ENCODE results near the gene CDH23. TPM values are rescaled to one million over a fixed set of nuclear protein-coding genes. Genes with fewer than 3 reads are reported as not detected.

The CDH23 gene
- total and polyA plus RNA-seq, 2 of the 8 experiments (the other 6 are each of a cell fraction or from before 2014, with no cell fraction given) = 1.9 to 4.9 TPM

DNA sequence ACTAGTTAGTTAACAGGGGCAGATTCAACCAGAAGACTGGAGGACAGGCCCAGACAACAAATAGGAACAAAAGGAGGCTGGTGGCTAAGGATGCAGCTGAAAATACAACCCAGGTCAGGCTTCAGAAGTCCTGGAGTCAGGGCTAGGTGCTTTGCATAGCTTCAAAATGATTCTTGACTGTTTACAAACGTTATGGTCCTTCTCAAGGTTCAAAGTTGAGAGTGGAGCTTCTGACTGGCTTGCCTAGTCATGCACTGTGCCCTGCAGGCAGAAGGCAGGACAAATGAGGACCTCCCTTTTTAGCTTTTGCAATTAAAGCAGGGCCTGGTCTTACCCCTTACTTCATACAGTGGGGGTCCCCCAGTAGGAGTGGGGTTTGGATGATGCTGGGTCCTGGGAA, 4.4 kb upstream of the CDH23 start:
- Histone ChIP-seq H3K23ac (ENCODE audit: insufficient read length) (no peak overlapping the region), H2BK20ac (ENCODE audit: low read length) (no peak overlapping the region), H3K79me1 (ENCODE audit: low read depth, low read length) (no peaks in the 10 kb centered on the region), H3K4me1 (replicated peaks in 1 of 4; ENCODE audit: control insufficient read depth in 3 of 4, insufficient read depth in 4 of 4, low read length in 3 of 4) (peaks cover 0 to 3% (median 2%) of the 10 kb centered on the region in 4 experiments; a peak in 4 of 7 replicates), H4K8ac (ENCODE audit: extremely low read depth, insufficient read depth, low read length) (no peak overlapping the region), H3K56ac (replicated peaks; ENCODE audit: insufficient read length, low read depth, low read length) (no peak overlapping the region), H3K27ac (ENCODE audit: low read depth, low read length) (no peak overlapping the region), H4K20me1 (replicated peaks in 1 of 2; ENCODE audit: control insufficient read depth in 1 of 2, insufficient read depth in 2 of 2, low read length in 2 of 2) (no peaks in the 10 kb centered on the region), H2BK12ac (ENCODE audit: low read depth, low read length) (no peak overlapping the region), H3K4me2 (ENCODE audit: insufficient read depth in 1 of 2, low read depth in 2 of 2, low read length in 2 of 2) (no peak overlapping the region), H3K4me3 (ENCODE audit: extremely low read depth in 1 of 4, insufficient read depth in 2 of 4, low read depth in 3 of 4, low read length in 4 of 4) (no peak overlapping the region), H2AFZ (ENCODE audit: low read length) (no peak overlapping the region), H2BK120ac (replicated peaks; ENCODE audit: low read depth, low read length) (no peak overlapping the region), H2BK5ac (ENCODE audit: low read depth, low read length) (no peak overlapping the region), H3K14ac (ENCODE audit: insufficient read length) (no peak overlapping the region), H3K36me3 (ENCODE audit: control insufficient read depth in 2 of 4, insufficient read depth in 4 of 4, low read length in 3 of 4) (no peaks in the 10 kb centered on the region), H3K79me2 (ENCODE audit: control insufficient read depth in 1 of 2, insufficient read depth in 2 of 2, low read length in 2 of 2) (no peaks in the 10 kb centered on the region), H4K91ac (replicated peaks; ENCODE audit: insufficient read length, low read length) (no peak overlapping the region), H3K18ac (ENCODE audit: extremely low read depth, low read length) (no peak overlapping the region), H3K27me3 (replicated peaks in 1 of 4; ENCODE audit: control insufficient read depth in 3 of 4, extremely low read depth in 1 of 4, insufficient read depth in 3 of 4, low read length in 3 of 4) (peaks cover 0 to 22% (median 12%) of the 10 kb centered on the region in 4 experiments; a peak in 5 of 7 replicates), H2AK5ac (ENCODE audit: low read depth, low read length) (no peak overlapping the region), H3K23me2 (ENCODE audit: low read depth, low read length) (peaks cover 5% of the 10 kb centered on the region; the same call in 1 of the 2 replicates), H3K4ac (replicated peaks; ENCODE audit: insufficient read length, low read depth, low read length) (no peak overlapping the region), H2BK15ac (ENCODE audit: low read length) (no peak overlapping the region), H3K9ac (replicated peaks in 1 of 4; ENCODE audit: extremely low read depth in 1 of 4, low read depth in 3 of 4, low read length in 3 of 4) (no peak overlapping the region), H4K5ac (ENCODE audit: insufficient read length, low read depth, low read length) (no peak overlapping the region), H3K9me3 (ENCODE audit: insufficient read depth in 2 of 2, low read depth in 1 of 2, low read length in 1 of 2) (no peaks in the 10 kb centered on the region)
- 62% methylated on average over 1 of the region's 1 CpG; no CpG with 5 or more reads in 1 of the 2 experiments for WGBS, 2 experiments (ENCODE audit: extremely low coverage in 1 of 2, insufficient coverage in 1 of 2, insufficient read length in 1 of 2, insufficient replicate concordance in 2 of 2, low coverage in 1 of 2, low lambda C conversion rate in 2 of 2, missing lambda C conversion rate in 1 of 2)
- ChIA-PET CTCF (ENCODE audit: partially characterized antibody) (interaction anchor here (0.7 to 2.6 kb wide), 13 partner anchors 9 to 316 kb away, joined by 3 to 13 read pairs (median 4); no protein-coding TSS in a partner anchor), POLR2A (ENCODE audit: partially characterized antibody) (interaction anchor here (1.1 kb wide), 1 partner anchor 11 kb away, joined by 3 read pairs; no protein-coding TSS in a partner anchor)
- TF ChIP-seq CBX5 (IDR thresholded peaks at IDR 0.05; ENCODE audit: low read depth, low read length) (no peak), FOSL1 (IDR thresholded peaks at IDR 0.05; ENCODE audit: insufficient read depth, low read depth, low read length) (no peak), GABPA (IDR thresholded peaks at IDR 0.05; ENCODE audit: borderline replicate concordance, insufficient read depth, low read length) (no peak), TAF7 (optimal IDR thresholded peaks at IDR 0.05; ENCODE audit: borderline replicate concordance, low read depth, low read length) (no peak), TBP (IDR thresholded peaks at IDR 0.05; ENCODE audit: low read depth, low read length) (no peak), PHF8 (conservative IDR thresholded peaks at IDR 0.05; ENCODE audit: low read depth, low read length) (no peak)
- TF ChIP-seq, protein P1, sequence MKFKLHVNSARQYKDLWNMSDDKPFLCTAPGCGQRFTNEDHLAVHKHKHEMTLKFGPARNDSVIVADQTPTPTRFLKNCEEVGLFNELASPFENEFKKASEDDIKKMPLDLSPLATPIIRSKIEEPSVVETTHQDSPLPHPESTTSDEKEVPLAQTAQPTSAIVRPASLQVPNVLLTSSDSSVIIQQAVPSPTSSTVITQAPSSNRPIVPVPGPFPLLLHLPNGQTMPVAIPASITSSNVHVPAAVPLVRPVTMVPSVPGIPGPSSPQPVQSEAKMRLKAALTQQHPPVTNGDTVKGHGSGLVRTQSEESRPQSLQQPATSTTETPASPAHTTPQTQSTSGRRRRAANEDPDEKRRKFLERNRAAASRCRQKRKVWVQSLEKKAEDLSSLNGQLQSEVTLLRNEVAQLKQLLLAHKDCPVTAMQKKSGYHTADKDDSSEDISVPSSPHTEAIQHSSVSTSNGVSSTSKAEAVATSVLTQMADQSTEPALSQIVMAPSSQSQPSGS (IDR thresholded peaks at IDR 0.05; ENCODE audit: low read length) = no peak
- FAIRE-seq (no peak), DNase-seq (ENCODE audit: low read depth in 1 of 2, low spot score in 2 of 2) (peak in 1 of 2 experiments; percentile 19)
